NK-92 (cell line): ENCODE measurements around the gene PRR22.

Experiments used
- DNase-seq: peaks from one replicate; lab custom pipeline; 2025; ENCODE audit not compliant: unreplicated experiment; lab: John Stamatoyannopoulos, UW

Gene PRR22

DNA sequence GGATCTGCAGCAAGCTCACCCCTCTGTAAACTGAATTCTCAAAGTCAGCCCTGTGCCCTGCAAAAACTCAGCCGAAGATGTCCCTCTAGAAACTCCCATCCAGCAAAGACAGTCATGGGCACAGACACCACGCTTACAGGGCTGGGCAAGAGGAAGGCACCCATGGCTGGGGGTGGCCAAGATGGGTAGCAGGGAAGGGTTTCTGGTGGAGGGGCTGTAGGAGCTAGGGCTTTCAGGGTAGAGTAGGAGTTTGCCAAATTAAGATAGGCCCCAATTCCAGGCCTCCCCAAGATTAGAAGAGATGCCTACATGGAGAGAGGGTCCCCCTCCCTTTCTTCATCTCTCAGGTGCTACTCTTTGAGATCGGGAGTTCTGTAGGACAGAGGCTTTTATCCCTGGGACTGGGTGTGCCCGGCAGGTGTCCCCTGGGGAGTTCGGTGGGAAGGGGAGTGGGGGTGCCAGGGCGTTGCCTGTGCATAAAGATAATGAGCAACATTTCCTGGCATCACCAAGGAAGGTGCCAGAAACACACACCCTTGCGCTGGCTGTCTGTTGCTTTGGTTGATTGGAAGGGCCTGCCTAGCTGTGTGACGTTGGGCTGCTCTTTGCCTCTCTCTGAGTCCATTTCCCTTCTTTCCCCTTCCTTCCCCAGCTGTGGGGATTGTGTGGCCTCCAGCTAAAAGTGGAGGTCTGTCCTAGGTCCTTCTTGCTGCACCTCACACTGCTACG, 29.7 kb upstream of the PRR22 start:
- no peak for DNase-seq

- no peak for DNase-seq
These were observed 26.6 kb upstream of the PRR22 start for GRCh38 chr19:5811117-5811516.

- DNase-seq: no peak
These were observed 24.9 kb upstream of the PRR22 start for GRCh38 chr19:5809469-5809868.

- no peak for DNase-seq
These were observed 24.5 kb upstream of the PRR22 start for GRCh38 chr19:5809053-5809452.

DNA sequence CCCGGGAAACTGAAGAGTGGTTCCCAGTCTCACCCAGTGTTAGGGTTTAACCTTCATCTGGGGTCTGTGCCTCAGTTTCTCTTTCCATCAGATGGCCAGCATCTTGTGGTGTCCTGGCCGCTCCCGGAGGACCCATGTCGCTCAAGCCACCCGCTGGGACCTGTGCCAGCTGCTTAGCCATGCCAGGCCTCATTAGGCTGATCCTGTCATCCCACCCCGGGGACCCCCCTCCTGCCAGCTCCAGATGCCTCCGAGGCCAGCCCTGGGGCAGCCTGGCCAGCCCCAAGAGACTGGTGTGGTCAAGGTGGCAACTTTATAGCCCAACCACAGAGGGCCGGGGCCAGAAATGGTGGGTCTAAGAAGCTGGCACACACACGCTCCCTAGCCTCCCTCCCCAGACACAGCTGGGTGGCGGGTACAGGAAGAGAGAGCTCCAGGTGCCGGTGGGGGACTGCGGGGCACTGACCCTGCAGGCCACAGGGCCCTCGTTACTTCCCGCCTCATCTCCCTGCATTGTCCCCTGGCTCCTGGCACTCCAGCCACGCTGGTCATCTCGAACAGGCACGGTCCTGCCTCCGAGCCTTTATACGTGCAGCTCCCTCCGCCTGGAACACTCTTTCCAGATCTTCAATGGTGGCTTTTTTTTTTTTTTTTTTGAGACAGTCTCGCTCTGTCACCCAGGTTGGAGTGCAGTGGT, 23.7 kb upstream of the PRR22 start:
- DNase-seq: no peak

DNA sequence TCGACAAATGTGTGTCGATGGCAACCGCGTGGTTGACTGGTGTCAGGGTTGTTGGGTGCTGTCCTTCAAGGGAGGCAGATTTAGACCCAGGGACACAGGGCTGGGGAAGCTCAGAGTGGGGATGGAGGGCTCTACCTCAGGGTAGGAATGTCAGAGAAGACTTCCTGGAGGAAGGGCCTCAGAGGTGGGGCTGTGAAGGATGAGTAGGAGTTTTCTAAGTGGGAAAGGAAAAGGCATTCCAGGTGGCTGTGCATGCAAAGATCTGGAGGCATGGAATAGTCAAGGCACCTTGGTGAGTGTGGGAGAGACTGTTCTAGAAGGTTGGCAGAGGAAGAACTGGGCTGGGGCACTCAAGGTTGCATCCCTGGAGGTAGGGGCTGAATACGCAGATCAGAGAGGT, 22.4 kb upstream of the PRR22 start:
- no peak for DNase-seq

DNA sequence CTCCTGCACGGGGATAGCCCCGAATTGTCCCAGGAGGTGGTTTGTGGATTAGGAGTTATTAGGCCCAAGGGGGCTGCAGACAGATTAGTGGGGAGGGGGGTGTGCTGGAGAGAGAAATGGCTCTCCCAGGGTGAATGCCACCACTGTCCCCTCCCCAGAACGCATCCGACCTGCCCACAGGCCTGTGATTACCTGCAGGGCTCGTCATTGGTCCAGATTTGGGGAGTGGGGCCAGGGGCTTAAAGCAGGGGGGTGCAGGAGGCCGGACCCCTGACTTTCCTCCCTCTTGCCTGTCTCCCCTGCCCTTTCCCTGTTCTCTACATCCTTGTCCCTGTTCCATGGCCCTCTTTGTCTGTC, 21.6 kb upstream of the PRR22 start:
- no peak for DNase-seq

- DNase-seq: no peak
These were observed 21.1 kb upstream of the PRR22 start for GRCh38 chr19:5805462-5806132.

DNA sequence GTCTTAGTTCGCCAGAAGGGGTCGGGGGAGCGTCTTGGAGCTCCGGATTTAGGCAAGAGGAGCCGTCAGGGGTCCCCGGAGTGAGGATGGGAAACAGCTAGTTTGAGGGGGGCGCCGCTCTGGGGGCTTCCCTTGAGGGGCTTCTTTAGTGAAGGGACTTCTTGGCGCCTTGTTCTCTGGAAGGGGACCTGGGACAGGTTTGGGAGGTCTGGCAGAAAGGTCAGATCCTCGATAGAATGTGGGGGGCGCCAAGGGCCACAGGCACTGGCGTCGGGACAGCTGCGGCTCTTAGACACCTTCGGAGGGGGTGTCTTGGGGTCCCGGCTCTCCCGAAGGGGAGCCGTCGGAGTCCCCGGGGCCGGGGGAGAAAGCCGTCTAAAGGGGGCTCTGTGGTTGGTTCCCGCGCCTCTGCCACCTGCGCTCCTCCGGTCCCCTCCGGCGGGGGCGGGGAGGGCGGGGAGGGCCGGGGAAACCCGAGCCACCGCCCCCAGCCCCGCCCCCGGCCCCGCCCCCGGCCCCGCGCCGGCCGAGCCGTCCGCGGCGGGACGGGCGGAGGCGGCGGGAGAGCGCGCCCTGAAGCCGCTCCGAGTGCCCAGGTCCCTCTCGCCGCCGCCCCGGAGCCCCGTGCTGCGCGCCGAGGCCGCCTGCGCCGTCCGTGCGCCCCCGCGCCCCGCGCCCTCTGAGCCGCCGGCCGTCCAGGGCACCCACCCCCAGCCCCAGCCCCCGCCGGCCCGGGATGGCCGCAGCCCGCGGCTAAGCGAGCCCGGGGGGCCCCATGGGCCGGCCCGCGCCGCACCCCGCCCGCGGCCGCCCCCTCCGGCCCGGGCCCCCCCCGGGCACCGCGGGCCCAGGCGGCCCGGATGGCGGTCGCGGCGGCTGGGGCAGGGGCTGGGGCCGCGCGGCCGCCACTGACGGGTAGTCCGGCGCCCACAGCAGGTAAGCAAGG, 20.2 kb upstream of the PRR22 start, which contains the start of gene NRTN:
Gene NRTN, plus strand, starts transcription at position 552 of the 946 bp plus-strand sequence. CDS start 19,099 bp downstream, outside the sequence.
- no peak for DNase-seq

DNA sequence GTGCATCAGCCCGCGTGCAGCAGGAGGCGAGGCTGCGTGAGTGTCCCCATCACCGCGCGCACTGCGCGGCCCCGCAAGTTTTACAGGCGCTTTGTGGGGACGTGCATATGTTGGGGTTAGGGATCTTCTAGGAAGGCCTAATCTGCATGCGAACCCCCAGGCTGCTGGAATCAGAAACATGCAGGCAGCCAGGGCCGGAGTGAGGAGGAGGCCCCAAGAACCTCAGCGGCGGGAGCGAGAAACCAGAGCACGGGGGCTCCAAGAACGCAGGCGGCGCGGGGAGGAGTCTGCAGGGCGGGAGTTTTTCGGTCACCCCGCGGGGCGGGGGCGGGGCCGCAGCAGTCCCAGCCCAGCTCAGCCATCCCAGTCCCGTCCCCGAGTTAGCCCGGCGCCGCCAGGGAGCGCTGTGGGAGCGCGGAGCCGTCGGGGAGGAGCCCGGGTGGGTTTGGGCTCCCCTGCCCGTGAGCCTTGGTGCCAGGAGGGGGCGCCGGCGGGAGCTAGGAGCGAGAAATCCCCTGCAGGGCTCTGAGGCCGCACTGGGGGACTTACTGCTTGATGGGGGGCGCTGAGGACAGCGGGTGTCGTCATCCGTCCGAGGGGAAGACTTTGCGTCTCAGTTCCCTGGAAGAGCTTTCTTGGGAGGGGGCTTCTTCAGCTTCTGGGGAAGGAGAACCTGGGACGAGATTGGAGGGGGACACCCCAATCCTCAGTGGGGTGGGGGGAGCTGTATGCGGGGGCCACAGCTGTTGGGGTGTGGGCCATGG, 19.4 kb upstream of the PRR22 start:
- no peak for DNase-seq

DNA sequence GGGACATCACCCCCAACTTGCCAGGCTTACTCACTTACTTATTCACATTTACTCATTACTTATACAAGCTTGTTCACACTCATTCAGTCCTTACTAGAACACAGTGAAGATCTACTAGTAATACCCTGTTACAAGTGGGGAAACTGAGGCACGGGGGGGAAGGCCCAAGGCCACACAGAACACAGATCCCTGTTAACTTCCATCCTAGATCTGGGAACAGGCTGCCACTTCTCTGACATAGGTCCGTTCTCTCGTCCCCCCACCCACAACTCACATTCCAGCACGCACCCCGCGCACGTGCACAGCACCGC, 18.9 kb upstream of the PRR22 start:
- no peak for DNase-seq

DNA sequence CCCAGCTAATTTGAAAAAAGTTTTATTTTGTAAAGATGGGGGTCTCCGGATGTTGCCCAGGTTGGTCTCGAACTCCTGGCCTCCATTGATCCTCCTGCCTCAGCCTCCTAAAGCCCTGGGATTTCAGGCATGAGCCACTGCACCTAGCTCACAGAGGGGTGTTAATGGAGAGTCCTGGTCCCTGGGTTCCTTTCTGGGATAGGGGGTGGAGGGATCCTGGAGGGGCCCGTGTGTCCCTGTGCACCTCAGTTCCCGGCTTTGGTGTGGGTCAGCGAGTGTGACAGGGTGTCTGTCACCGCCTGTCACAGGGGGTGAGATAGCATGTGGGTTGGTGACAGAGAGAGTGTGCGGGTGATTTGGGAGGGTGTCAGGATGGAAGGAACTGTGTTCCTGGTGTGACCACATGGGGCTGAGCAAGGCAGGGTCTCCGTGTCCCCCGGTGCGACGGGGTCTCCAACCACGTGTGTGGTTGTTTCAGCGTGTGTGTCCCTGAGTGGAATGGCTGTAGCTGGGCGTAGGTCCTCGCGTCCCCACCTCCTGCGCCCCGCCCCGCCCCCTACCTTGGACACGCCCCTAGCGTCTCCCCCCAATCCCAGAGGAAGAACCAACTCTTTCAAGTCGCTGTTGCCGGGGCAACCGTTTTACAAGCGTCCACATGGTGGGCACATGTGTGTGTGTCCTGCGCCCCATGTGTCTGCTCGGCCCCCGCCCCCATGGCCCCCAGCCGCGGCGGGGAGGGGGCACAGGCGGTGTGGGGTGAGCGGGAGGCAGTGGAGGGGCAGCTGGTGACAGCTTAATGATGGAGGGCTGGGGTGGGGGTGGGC, 17.5 kb upstream of the PRR22 start:
- DNase-seq: no peak

DNA sequence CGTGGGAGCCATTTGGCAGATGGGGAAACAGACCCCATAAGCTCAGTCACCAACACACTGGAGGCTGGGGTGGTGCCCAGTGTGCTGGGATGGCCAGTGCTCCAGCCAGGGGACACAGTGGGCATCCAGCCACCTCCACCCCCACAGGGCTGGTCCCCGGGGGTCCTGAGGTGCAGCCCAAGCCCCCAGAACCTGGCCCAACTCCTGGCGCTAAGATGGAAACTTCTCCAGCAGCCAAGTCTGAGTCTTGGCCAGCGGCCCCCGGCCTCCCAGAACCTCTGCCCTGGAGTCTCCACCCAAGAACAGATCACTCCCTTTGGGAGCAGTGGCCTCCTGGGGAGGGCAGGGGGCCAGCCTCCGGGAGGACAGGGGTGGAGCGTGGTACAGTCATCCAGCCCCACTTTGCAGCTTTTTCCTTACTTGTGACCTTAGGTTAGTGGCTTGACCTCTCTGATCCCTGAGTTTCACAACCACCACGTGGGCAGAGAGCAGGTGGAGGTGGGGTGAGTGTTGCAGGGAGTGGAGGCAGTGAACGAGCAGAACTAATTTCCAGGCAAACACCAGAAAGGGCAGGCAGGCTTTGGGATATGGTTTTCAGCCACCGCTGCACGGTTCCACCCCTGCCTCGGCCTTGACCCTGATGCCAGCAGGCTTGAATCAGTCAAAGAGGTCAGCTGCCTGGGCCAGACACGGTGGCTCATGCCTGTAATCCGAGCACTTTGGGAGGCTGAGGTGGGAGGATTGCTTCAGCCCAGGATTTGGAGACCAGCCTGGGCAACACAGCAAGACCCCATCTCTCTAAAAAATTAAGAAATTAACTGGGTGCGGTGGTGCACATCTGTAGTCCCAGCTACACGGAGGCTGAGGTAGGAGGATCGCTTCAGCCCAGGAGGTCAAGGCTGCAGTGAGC, 16.1 kb upstream of the PRR22 start:
- DNase-seq: no peak

- DNase-seq: no peak
These were observed 15.0 kb upstream of the PRR22 start for GRCh38 chr19:5799247-5800241.

- no peak for DNase-seq
These were observed 13.7 kb upstream of the PRR22 start for GRCh38 chr19:5798244-5798643.

- no peak for DNase-seq
These were observed 10.9 kb upstream of the PRR22 start for GRCh38 chr19:5795382-5795919.

DNA sequence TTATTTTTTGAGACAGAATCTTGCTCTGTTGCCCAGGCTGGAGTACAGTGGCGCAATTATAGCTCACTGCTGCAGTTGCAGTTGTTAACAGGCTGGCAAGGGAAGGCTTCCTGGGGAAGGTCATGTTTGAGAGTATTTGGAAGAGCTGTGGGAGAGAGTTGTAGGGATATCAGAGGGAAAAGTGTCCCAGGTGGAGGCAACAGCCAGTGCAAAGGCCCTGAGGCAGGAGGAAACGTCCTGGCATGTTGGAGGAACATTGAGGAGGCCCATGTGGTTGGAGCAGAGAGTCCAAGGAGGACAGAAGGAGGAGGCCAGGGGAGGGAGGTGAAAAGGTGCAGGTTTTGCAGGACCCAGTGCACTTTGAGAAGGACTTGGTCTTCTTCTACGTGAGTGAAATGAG, 8.6 kb upstream of the PRR22 start:
- no peak for DNase-seq
